B cell (primary cell): ENCODE results near the gene DYNC2I2. TPM values are rescaled to one million over a fixed set of nuclear protein-coding genes. Genes with fewer than 3 reads are reported as not detected.

Experiments
- ATAC-seq: fragments of 200-7000 bp; cut with Tn5 transposase; one replicate; pipeline ENCODE4 v1.10.0; 2021; ENCODE audit warnings: low read depth, mild to moderate bottlenecking, moderate number of reproducible peaks, moderate library complexity
- CTCF ChIA-PET: fragments of 350-600 bp; sonication (Branson Sonifier 250); formaldehyde crosslinking; loops from one replicate; lab custom pipeline; 2021; ENCODE audit warnings: antibody characterized with exemption, inconsistent platforms; lab: Charles Lee
- POLR2A ChIA-PET: fragments of 350-600 bp; sonication (Branson Sonifier 250); formaldehyde crosslinking; loops from one replicate; lab custom pipeline; 2021; ENCODE audit warnings: antibody characterized with exemption; lab: Charles Lee
- DNase-seq: peaks from one replicate; pipeline ENCODE4 v3.0.0; 2013
- H2AFZ ChIP-seq: 2 replicates; pipeline ENCODE4 v1.6.1; 2012; ENCODE audit warnings: mild to moderate bottlenecking, low read depth, low read length; ENCODE audit not compliant: insufficient read depth, poor library complexity, severe bottlenecking
- H3K27ac ChIP-seq, 2 donors: 1 replicate in 1 of 2; 2 replicates in 1 of 2; pipeline ENCODE4 v1.5.1; 2012 to 2013; ENCODE audit warnings: low read length in 2 of 2, mild to moderate bottlenecking in 2 of 2, moderate library complexity in 1 of 2
- H3K27me3 ChIP-seq, 4 experiments: fragments of 200-600 bp in 1 of 4; sonication (generic) in 1 of 4; replicated peaks in 1 of 4; 1 replicate in 2 of 4; 2 replicates in 2 of 4; pipeline versions ENCODE4 v1.6.1 to v1.7.0; 2013 to 2016; ENCODE audit warnings: low read length in 3 of 4, mild to moderate bottlenecking in 2 of 4, mixed read lengths in 1 of 4, moderate library complexity in 1 of 4; ENCODE audit not compliant: insufficient read depth in 4 of 4, control insufficient read depth in 3 of 4; ENCODE audit errors: control extremely low read depth in 1 of 4
- H3K36me3 ChIP-seq, 2 experiments: replicated peaks in 1 of 2; 1 replicate in 1 of 2; 2 replicates in 1 of 2; pipeline versions ENCODE4 v1.6.1 to v1.7.1; 2013; ENCODE audit warnings: low read length in 1 of 2; ENCODE audit not compliant: insufficient read depth in 2 of 2, control insufficient read depth in 1 of 2; ENCODE audit errors: control extremely low read depth in 1 of 2, extremely low read depth in 1 of 2
- H3K4me1 ChIP-seq, 2 donors: fragments of 200-600 bp in 1 of 2; sonication (generic) in 1 of 2; 1 replicate in 1 of 2; 2 replicates in 1 of 2; pipeline versions ENCODE4 v1.5.1 to v1.6.1; 2013 to 2017; ENCODE audit warnings: low read length in 2 of 2; ENCODE audit not compliant: control insufficient read depth in 2 of 2, insufficient read depth in 2 of 2
- H3K4me2 ChIP-seq: replicated peaks from 2 replicates; pipeline ENCODE3; 2012; ENCODE audit warnings: mild to moderate bottlenecking, low read depth, low read length; ENCODE audit not compliant: poor library complexity, severe bottlenecking
- H3K4me3 ChIP-seq, 5 experiments: fragments of 200-600 bp in 1 of 5; sonication (generic) in 1 of 5; 1 replicate in 3 of 5; 2 replicates in 2 of 5; pipeline versions ENCODE4 v1.5.1 to v1.7.0; 2011 to 2016; ENCODE audit warnings: low read length in 4 of 5, mild to moderate bottlenecking in 4 of 5, low read depth in 2 of 5, control low read depth in 1 of 5, moderate library complexity in 1 of 5; ENCODE audit not compliant: insufficient read depth in 1 of 5; ENCODE audit errors: control extremely low read depth in 1 of 5, extremely low read depth in 1 of 5
- H3K79me2 ChIP-seq: fragments of 200-600 bp; sonication (generic); one replicate; pipeline ENCODE4 v1.6.0; 2016; ENCODE audit warnings: low read length; ENCODE audit not compliant: control insufficient read depth, insufficient read depth
- H3K9ac ChIP-seq: fragments of 200-600 bp; sonication (generic); 2 replicates; pipeline ENCODE4 v1.6.1; 2017; ENCODE audit warnings: mild to moderate bottlenecking, low read length, moderate library complexity
- H3K9me3 ChIP-seq, 3 donors: one replicate each; pipeline versions ENCODE4 v1.6.1 to v1.7.1; 2013; ENCODE audit warnings: low read length in 2 of 3; ENCODE audit not compliant: control insufficient read depth in 2 of 3, insufficient read depth in 1 of 3; ENCODE audit errors: control extremely low read depth in 1 of 3
- H4K20me1 ChIP-seq: 2 replicates; pipeline ENCODE4 v1.6.0; 2012; ENCODE audit warnings: mild to moderate bottlenecking, low read length; ENCODE audit not compliant: insufficient read depth, control insufficient read depth, poor library complexity, severe bottlenecking
- H3K27ac Mint-ChIP-seq: one replicate; pipeline ENCODE4 v1.8.0; 2021; ENCODE audit warnings: mixed read lengths
- H3K27me3 Mint-ChIP-seq: one replicate; pipeline ENCODE4 v1.8.0; 2021; ENCODE audit warnings: mixed read lengths
- H3K4me1 Mint-ChIP-seq: one replicate; pipeline ENCODE4 v1.8.0; 2021; ENCODE audit warnings: mixed read lengths
- H3K4me3 Mint-ChIP-seq: one replicate; pipeline ENCODE4 v1.8.0; 2021; ENCODE audit warnings: mixed read lengths
- H3K9me3 Mint-ChIP-seq: one replicate; pipeline ENCODE4 v1.8.0; 2022; ENCODE audit warnings: mixed read lengths; ENCODE audit not compliant: insufficient read depth
- EZH2 ChIP-seq: IDR thresholded peaks from 2 replicates; pipeline ENCODE4 v1.6.1; 2012; ENCODE audit warnings: borderline replicate concordance, low read depth, mild to moderate bottlenecking, moderate library complexity, low read length; ENCODE audit not compliant: insufficient read depth, poor library complexity, severe bottlenecking
- WGBS: methylation state at CpG from one replicate; pipeline ENCODE4 v1.1.5; 2013; ENCODE audit warnings: missing lambda C conversion rate; ENCODE audit not compliant: insufficient coverage; 5-methylcytosine and 5-hydroxymethylcytosine counted together
- intact Hi-C: fragments of 100-400 bp; cut with micrococcal nuclease; formaldehyde crosslinking; loops from one replicate; pipeline ENCODE4 v1.10.0; 2022
- polyA plus RNA-seq: library from polyadenylated mRNA; depleted of rRNA; stranded (reverse); fragments of >200 nt; gene quantifications from 2 replicates; pipeline ENCODE4 v1.2.3, GENCODE V29; 2012
- total RNA-seq, 2 donors: library from RNA; stranded (reverse); fragments of 120-200 nt in 1 of 2; gene quantifications; 1 replicate in 1 of 2; 2 replicates in 1 of 2; pipeline versions ENCODE4 v1.2.3 to v1.2.4, GENCODE V29; 2013 to 2022
- TF ChIP-seq, protein P1 (sequence below): fragments of 200-600 bp; IDR thresholded peaks from one replicate; pipeline ENCODE4 v1.8.0; 2022; ENCODE audit warnings: antibody characterized with exemption, mild to moderate bottlenecking

Gene DYNC2I2
- total and polyA plus RNA-seq, 2 donors (not counting 1 experiment from before 2014, with no cell fraction given) = 76.6 to 109 TPM

DNA sequence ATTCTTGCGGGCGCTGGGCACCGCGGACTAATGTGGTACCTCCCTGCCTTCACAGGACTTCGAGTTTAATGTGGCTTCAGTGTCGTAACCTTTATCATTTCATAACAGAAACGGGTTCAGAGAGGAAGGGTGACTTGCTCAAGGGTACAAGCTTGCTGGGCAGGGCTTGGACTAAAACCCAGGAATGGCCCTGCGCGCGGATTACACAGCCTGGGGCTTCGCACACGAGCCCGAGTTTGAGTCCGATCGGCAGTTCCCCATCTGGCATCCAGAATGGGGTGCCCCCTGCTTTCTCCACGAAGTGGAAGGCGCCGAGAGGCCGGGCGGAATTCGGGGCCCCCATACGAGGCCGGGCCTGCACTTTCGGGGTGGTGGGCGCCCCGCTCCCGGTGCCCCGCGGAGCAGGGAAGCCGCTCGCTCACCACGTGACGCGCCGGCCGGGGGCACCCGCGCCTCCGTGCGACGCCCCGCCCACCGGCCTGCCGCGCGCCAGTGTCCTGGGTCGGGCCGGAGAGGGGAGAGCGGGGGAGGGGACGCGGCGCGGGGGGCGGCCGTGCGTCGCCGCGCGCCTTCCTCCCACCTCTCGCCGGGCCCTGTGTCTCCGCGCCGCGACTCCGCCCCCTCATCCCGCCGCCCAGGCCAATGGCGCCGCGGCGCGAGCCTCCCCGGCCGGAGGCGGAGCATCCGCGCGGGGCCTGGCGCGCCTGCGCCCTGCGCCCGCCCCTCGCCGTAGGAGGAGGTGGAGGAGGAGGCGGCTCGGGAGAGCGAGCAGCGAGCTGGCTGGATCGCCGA lies 32.0 kb upstream of the DYNC2I2 start, which contains the start of gene SET:
TSS of gene SET (plus strand) at position 722 of the 792 bp plus-strand sequence. CDS start 361 bp downstream, outside the sequence.
- peak; percentile 97 for DNase-seq
- peak within 1 kb of the TSS; percentile 61 for H2AFZ ChIP-seq
- CTCF ChIA-PET = interaction anchor here (1.3 kb wide), 2 partner anchors 25 to 34 kb away, joined by 3 to 4 read pairs; no protein-coding TSS in a partner anchor
- POLR2A ChIA-PET = interaction anchor here (0.5 to 1.9 kb wide), 4 partner anchors 31 to 130 kb away, joined by 3 to 8 read pairs (median 4); partner anchors contain the start of genes DYNC2I2 and ENDOG
- intact Hi-C loops = loop anchor here (1.0 to 5.0 kb wide), 8 partner anchors 32 to 231 kb away; partner anchors contain the start of genes DYNC2I2, ENDOG, ODF2 and SPOUT1
- H3K4me1 ChIP-seq = peaks cover 47 to 57% of the 10 kb centered on the region in 2 donors
- peak within 1 kb of the TSS; percentile 89 to 91 for H3K27ac ChIP-seq
- Mint-ChIP-seq H3K9me3 (no peaks in the 10 kb centered on the region), H3K4me1 (peaks cover 60% of the 10 kb centered on the region), H3K27me3 (no peaks in the 10 kb centered on the region), H3K27ac (peak within 1 kb of the TSS; percentile 95), H3K4me3 (peak within 1 kb of the TSS; percentile 89)
- peak within 1 kb of the TSS; percentile 77 for H3K9ac ChIP-seq
- 5% methylated on average over 84 of the region's 93 CpGs for WGBS
- peaks cover 30% of the 10 kb centered on the region for H4K20me1 ChIP-seq
- H3K27me3 ChIP-seq = no peaks in the 10 kb centered on the region
- H3K4me3 ChIP-seq = peak within 1 kb of the TSS; percentile 57 to 81 (median 70)
- ATAC-seq = peak; percentile 81
- TF ChIP-seq EZH2 = no peak
- H3K36me3 ChIP-seq = peaks cover 11 to 28% of the 10 kb centered on the region in 2 experiments
- H3K79me2 ChIP-seq = peaks cover 82% of the 10 kb centered on the region
- H3K9me3 ChIP-seq = no peaks in the 10 kb centered on the region
- H3K4me2 ChIP-seq = peak within 1 kb of the TSS; percentile 85

DNA sequence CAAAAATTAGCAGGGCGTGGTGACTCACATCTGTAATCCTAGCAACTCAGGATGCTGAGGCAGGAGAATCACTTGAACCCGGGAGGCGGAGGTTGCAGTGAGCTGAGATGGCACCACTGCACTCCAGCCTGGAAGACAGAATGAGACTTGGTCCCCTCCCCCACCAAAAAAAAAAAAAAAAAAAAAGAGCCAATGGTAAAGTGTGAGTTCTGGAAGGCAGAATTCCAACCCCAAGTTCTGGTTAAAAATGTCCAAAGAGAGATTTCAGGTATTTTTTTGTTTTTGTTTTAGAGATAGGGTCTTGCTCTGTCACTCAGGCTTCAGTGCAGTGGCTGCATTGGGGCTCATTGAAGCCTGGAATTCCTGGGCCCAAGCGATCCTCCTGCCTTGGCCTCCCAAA lies 30.8 kb upstream of the DYNC2I2 start:
- H2AFZ ChIP-seq = no peak overlapping the region
- ChIA-PET POLR2A (no interaction called here), CTCF (interaction anchor here (1.2 kb wide), 2 partner anchors 15 to 39 kb away, joined by 3 to 4 read pairs; partner anchors contain the start of gene PKN3)
- TF ChIP-seq, protein P1, sequence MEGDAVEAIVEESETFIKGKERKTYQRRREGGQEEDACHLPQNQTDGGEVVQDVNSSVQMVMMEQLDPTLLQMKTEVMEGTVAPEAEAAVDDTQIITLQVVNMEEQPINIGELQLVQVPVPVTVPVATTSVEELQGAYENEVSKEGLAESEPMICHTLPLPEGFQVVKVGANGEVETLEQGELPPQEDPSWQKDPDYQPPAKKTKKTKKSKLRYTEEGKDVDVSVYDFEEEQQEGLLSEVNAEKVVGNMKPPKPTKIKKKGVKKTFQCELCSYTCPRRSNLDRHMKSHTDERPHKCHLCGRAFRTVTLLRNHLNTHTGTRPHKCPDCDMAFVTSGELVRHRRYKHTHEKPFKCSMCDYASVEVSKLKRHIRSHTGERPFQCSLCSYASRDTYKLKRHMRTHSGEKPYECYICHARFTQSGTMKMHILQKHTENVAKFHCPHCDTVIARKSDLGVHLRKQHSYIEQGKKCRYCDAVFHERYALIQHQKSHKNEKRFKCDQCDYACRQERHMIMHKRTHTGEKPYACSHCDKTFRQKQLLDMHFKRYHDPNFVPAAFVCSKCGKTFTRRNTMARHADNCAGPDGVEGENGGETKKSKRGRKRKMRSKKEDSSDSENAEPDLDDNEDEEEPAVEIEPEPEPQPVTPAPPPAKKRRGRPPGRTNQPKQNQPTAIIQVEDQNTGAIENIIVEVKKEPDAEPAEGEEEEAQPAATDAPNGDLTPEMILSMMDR = no peak
- TF ChIP-seq EZH2 = no peak
- Mint-ChIP-seq H3K4me3 (peak overlapping the region; percentile 89), H3K27ac (peak overlapping the region; percentile 95), H3K4me1 (peaks cover 62% of the 10 kb centered on the region), H3K9me3 (no peaks in the 10 kb centered on the region), H3K27me3 (no peaks in the 10 kb centered on the region)
- DNase-seq = no peak
- no peak overlapping the region for H3K4me3 ChIP-seq
- H3K36me3 ChIP-seq = peaks cover 5 to 16% of the 10 kb centered on the region in 2 experiments
- H3K4me2 ChIP-seq = no peak overlapping the region
- H3K79me2 ChIP-seq = peaks cover 81% of the 10 kb centered on the region
- intact Hi-C loops = loop anchor here (5.0 kb wide), 2 partner anchors 40 to 230 kb away; partner anchors contain the start of gene ODF2
- H4K20me1 ChIP-seq = peaks cover 23% of the 10 kb centered on the region
- H3K27ac ChIP-seq = peak overlapping the region in 1 of 2 donors; percentile 89
- no peaks in the 10 kb centered on the region for H3K27me3 ChIP-seq
- H3K9ac ChIP-seq = no peak overlapping the region
- H3K9me3 ChIP-seq = peaks cover 0 to 5% (median 0%) of the 10 kb centered on the region in 3 donors
- 100% methylated on average over 2 of the region's 4 CpGs for WGBS
- no peak for ATAC-seq
- H3K4me1 ChIP-seq = peaks cover 54 to 67% of the 10 kb centered on the region in 2 donors
